GM18873 (cell line): ENCODE measurements around the gene TMEM86B.

Source experiments
- ATAC-seq: cut with Tn5 transposase; IDR thresholded peaks from one replicate; pipeline ENCODE4 v1.9.1; 2021; ENCODE audit warnings: mild to moderate bottlenecking, moderate library complexity, moderate number of reproducible peaks; ENCODE audit not compliant: unreplicated experiment, low FRiP score

The TMEM86B gene

DNA sequence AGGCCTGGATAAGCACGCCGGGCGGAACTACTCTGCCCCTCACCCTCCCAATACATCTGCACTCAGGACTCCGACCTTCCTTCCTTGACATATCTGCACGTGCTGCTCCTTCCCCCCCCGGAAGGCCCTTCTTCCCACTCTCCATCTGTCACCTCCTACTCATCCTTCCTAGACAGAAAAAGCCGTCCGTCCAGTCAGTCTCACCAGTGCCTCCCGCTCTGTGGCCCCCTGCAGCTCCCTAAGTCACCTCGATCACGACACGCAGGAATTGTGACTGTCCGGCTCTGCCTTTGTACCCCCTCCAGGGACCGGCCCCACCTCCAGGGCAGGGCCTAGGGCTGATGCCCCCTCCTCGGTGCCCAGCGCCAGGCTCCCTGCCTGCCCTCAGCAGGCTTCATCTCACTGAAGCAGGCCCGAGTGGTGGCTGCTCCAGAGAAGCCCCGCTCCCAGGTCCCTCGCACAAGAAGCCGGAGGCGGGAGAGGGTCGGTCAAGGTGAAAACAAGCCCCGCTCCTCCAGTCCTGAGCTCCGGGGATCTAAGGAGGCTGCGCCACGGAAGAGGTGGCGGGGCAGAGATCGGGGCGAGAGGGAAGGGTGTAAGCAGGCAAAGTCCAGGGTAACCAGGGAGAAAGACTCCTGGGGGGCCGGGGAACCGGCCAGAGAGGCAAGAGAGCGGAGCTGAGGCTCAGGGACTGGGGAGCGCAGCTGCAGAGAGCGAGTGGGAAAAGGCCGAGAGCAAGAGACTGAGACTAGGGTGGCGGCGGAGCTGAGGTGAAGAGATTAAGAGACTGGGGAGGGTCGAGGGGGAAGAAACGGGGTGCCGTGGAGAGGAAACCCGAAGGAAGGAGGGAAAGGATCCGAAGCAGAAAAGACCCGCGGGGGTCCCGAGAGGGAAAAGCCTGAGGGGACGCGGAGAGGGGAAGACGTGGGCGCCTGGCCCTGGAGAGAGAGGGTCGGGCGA, 29.2 kb upstream of the TMEM86B start:
- no peak for ATAC-seq

DNA sequence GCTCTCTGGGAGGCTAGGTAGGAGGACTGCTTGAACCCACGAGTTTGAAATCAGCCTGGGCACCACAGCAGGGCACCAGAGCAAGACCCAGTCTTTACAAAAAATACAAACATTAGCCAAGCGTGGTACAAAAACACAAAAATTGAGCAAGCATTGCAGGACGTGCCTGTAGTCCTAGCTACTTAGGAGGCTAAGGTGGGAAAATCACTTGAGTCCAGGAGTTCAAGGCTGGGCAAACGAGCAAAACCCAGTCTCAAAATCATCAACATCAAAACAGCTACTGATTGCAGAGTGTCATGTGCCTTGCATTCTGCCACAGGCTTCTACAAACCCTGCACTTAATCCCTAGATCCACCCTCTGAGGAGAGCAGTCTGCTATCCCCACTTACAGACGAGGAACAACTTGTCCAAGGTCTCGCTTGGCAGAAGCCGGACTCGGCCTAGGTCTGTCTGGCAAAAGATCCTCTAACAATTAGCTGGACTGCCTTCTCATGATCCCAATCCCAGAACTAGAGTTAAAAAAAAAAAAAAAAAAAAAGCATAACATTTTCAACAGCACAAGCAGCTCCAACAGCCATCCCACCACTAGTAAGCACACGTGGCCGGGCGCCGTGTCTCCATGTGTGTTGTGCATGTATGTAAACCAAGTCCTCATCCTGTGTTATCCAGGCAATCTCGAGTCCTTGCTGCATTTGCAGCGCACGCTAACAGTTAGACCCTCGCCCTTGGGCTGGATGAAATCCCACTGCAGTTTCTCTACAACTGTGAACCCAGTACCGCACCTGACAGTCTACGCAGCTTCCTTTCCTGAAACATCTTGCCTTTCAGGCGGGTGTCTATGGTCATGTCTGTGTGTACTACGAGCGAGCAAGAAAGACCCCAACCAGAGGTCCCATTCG, 28.2 kb upstream of the TMEM86B start:
- ATAC-seq = no peak

DNA sequence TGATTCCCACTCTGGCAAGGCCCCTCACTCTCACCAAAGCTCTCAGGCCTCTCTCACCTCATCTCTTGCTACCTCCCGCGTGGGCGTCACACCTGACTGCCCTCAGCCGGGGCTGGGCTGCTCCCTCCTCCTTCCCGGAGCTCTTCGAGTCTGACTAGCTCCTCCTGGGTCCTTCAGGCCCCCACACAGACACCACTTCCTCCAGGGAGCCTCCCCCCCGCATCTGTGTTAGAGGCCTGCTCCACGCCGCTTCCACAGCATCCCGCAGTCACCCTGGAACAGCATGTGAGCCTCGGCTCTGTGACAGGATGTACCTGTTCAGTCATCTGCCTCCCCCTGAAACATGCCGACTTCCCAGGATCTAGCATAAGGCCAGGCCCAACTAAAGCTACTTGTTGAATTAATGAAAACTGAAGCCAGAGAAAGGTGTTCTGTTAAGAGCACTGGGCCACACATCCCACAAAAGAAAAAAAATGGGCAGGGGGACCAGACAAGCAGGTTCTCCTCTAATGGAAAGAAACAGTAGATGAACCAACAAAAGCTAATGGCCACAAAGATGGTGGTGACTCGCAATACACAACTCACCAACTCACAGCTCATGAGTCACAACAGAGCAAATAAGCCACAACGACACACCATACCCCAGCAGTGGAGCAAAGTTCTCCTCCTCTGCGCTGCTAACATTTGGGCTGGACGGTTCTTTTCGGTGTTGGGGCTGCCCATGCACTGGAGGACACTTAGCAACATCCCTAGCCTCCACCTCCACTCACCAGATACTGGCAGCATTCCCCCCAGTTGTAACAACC, 27.3 kb upstream of the TMEM86B start:
- no peak for ATAC-seq

DNA sequence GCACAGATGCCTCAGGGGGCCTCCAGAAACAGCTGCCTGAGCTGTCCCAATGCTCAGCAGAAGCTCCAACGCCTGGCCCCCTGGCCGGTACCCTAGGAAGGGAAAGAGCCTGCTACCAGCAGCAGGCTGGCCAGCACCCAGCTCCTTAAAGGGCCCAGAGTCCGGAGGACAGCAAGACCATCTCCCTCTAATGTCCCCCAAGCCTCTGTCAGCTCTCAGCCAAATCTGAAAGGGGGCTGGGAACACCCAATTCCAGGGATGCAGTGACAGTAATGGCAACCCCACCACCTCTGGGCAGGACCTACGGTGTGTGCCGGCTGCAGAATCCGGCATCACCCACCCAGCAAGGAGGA, 26.0 kb upstream of the TMEM86B start:
- ATAC-seq = no peak

DNA sequence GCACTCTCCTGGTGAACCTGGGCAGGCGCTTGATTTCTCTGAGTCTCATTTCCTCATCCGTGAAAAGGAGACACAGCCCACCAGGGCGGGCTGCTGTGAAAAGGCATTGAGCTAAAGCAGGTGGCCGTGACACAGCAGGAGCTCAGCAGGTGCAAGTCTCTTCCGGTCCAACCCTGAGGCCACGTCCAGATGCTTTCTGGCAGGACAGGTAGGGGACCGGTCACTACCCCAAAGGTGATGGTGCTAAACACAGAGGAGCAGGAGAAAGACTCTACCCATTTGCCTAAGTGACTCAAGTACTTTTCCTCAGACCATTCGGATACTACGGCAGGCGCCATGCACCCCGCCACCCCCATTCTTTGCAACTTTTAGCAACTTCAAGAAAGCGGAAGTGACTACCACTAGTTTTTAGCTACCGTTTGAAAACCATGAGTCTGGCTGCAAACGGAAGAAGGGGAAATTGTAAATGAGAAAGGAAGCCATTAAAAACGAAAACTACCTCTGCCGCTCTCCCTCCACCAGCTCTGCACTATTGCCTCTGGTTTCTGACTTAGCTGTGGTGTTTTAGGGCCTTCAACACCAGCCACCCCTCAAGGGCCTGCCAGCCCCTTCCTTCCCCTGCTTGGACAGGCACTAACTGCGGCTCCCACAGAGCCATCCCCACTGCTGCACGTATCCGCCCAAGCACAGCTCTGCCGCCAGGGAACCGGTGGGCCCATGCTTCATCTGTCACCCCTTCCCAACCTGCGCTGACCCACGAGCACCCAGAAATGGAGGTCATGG, 25.5 kb upstream of the TMEM86B start:
- ATAC-seq = no peak

DNA sequence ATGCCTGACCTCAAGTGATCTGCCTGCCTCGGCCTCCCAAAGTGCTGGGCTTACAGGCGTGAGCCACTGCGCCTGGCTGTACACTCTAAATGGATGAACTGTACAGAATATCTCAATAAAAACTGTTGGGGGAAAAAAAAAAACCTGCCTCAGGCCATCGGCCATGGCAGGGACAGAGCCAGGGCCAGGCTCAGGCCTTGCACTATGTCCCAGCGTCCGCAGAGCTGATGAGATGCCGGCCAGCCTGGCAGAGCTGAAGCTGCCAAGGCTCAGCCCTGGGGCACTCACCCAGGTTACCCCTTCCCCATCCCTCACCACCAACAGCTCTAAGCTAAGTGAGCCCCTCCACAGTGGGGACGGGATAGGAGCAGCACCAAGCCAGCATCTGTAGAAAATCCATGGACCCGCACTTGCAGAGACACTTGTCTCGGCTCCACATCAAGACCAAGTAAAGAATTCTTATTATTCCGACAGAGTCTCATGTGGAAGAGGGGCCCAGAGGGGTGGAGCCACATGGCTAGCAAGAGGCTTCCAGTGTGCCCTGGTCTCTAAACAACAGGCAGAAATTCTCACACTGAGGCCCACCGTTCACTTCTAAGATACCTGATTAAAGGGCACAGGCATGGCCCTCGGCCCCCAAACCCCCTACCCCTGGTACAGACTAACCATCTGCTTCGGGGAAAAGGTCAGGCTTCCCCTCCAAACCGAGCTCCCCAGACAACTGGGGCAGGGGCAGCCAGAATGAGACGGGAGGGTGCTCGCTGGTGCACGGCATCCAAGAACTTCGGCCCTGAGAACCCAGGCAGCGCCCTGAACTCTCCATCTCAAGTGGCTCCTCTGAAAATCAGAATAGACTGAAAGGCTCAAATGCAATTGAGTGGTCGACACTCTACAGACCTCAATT, 24.4 kb upstream of the TMEM86B start:
- no peak for ATAC-seq

DNA sequence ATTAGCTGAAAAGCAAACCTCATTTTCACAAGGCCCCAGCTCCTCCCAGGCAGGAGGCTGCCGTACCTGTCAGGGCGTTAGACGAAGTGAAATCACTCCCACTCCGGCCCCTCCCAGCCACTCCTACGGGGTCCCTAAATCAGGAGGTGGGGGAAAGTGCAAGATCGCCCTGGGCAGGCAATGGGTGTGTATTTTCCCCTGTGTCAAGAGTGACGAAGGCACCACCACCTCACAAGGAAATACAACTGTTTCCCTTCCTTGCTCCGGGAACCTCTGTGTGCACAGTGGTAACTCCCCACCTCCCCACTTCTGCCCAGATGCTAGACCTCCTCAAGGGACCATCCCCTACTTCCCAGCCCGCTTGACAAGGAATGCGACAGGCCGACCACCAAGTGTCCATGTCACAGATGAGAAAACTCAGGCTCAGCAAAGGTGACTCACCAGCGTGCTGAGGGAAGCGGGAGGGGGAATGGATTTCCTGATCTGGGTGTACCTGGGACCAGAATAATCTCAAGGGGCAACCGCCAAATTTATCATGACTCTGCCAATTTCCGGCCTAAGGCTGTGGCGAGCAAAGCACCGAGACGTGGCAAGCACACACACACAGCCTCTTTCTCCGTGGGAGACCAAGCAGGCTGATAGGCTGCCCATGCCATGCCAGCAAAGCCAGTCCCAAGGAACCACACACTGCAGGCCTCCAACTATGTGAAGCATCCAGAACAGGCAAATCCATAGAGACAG, 22.9 kb upstream of the TMEM86B start:
- no peak for ATAC-seq

DNA sequence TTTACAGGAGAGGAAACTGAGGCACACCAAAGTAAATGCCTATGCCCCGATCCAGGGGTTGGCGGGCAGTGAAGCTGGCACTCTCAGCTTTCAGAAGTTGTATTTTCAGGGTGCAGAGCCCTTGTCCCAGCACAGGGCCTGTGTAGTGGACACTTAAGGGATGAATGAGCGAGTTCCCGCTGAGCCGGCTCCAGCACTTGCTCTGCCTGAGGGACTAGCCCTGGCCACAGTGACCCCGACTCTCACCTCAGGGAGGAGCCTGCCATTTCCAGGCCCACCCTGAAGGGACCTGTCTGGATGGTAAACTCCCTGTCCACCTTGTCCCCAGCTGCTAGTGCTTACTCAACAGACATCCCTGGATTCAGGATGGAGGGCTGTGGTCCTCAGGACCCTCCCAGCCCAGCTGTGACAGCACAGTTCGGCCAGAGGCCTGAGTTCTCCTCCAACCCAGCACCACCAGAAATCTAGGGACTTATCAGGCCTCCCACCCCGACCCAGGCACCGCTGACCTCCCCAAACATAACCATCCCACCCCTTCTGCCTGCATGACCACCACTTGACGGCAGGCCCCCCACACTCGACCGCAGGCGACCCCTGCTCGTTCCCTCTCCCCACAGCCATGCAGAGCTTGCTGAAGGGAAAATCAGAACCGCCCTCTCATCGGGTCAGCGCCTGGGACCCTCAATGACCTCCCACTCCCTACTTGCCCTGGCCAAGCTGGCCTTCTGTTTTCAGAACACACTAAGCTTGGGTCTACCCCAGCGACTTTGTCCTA, 21.9 kb upstream of the TMEM86B start:
- ATAC-seq = no peak

DNA sequence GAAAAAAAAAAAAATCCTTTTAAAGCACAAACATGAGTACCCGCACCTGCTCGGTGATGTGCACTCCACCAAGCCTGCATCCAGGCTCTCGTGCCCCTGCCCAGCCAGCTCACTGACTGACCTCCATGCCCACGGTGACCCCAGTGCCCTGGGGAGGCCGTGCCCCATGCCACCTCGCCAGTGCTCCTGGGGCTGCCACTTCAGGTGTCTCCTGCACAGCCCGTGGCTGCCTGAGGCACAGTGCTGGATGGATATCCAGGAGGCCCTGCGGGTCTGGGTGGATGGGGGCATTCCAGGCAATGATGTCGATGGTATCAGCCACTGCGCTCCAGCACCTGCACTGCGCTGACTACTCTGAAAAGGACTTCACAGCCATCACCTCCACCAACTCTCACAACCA, 21.3 kb upstream of the TMEM86B start:
- no peak for ATAC-seq

DNA sequence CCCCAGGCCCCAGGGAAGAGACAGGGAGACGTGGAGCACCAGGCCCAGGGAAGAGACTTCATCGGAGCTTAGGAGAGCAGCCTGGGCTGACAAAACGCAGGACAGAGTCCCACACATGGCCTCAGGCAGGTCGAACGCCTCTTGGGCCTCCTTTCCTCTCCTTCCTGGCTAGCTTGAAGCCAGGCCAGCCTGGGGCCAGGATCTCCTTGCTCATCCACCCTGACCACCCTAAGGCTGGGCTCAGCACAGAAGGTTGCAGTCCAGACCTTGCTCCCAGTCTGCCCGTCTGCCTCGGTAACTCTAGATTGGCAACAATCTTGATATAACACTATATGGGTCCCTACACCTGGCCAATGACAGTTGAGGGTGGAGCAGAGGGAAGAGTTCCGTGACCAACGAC, 20.1 kb upstream of the TMEM86B start:
- no peak for ATAC-seq

DNA sequence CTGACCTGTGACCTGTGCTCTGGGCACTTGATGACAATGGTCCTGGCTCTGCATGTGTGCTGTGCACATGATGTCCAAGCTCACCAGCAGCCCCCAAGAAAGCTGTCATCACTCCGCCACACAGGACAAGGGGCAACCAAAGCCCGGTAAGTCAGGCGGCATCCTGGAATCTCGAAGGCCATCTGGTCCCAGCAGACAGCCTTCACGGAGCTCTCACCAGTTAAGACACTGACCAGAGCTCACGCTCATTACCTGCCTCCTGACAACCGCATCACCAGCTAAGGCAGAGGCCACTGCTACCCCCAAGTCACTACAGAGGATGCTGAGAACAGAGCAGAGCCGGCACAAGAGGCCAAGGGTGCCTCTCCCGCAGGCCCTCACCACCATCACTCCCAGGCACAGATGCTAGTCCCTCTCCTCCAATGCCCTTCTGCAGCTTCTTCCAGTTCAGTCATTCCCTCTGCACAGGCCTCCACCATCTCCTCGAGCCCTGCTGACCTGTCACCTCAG, 19.7 kb upstream of the TMEM86B start:
- no peak for ATAC-seq

DNA sequence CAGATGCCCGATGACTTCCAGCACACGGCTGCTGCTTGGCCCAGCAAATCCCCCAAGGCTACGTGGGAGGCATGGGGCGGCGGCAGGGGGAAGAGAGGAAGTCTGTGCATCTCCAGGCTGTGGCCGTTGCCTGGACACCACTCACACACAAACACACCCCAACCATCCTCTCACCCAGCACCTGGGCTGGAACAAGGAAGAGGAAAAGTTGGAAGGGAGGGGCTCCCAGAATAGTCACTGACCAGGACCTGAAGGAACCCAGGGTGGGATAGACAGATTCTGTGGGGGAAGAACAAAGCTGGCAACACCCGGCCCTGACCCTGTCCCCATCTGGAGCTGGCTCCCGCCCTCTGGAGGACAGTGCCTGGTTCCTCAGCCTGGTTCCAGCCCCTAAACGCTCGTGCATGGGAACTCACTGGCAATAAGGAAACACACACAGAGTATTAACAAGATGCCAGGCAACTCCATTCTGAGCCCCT, 19.1 kb upstream of the TMEM86B start:
- ATAC-seq = no peak

DNA sequence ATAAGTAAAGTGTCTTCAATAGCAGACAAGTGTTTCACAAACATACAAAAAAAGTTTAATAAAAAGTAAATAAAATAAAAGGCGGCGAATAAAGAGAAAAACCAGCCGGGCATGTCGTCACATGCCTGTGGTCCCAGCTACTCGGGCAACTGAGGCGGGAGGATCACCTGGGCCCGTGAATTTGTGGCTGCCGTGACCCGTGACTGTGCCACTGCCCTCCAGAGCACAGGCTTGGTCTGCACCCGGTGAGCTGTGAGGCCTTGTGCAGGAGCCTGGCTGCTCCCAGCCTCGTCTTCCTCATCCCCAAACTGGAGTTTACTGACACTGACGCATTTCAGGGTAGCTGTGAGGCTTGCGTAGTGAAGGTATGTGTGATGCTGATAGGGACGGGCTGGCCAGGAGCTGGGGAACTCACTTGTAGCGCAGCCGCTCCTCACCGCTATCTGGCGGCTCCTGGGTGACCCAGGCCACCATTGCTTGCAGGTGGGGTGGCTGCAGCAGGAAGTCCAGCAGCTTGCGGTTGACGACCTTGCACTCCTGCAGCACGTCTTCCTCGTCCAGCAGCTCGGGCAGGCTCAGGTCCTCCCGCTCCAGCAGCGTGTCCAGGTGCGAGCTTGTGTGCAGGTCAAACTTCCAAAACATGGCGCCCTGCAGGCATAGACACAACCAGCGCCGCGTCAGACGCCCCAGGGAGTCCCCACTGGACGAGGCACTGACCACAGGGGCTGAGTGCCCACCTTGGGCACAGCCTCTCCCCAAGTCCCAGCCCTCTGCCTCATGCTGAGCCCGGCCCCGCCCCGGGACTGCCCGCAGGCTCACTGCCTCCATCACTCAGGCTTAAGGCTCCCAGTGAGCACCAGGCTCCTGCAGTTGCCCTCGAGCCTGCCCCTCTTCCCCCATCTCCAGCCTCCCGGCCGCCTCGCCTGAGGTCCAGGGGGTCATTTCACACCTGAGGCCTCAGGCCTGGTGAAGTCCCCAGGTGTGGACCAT, 18.2 kb upstream of the TMEM86B start:
- no peak for ATAC-seq

DNA sequence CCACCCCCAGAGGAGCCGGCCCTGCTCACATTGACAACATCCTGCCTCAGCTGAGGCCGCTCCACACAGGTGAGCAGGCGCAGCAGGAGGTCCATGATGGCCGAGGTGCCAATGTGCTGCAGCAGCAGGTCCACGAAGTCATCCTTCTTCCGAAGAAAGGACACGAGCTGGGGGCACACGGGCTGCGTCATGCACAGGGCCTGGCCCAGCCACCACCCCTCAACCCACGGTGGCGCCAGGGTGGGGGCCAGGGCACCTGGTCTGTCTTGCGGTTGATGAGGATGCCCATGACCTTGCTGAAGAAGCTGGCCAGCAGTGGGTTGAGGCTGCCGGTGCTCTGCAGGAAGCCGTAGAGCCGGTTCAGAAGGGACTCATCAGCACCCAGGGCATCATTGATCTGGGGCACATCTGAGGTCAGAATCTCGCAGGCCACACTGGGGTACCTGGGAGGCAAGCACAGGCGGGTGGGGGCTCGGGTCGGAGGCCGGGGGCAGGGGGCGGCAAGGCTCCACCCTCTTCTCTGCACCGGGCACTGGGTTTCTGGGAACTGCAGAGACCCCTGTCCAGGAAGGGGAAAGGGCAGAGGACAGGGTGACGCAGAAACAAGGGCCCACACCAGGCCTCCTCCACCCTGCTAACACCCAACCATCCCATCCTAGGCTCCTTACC, 16.8 kb upstream of the TMEM86B start:
- no peak for ATAC-seq

DNA sequence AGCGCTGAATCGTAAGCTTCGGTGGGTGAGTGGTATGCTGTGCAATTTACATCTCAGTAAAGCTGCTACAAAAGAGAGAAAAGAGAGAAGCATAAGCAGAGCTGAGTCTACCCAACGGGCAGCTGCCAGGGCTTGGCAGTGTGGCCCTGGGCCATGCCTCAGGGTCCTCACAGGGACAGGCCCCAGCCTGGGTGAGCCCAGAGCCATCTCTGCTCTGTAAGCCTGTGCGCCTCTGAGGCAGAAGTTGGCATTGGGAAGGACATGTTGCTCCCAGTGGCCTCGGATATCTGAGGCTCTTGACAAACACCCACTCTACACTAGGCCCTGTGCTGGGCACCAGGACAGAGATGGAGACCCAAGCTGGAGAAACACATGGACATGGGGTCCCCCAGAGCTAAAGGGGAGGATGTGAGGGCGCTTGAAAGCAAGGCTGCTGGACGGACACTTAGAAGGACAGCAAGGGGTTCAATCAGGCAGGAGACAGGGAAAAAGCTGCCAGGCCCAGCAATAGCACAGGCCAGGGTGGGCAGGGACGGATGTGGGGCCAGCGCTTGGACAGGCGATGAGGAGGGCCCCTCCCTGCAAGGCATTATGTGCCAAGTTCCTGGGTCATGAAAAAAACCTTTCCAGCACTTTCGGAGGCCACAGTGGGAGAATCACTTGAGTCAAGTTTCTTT, 15.6 kb upstream of the TMEM86B start:
- ATAC-seq = no peak
